HepG2 (cell line): ENCODE data around the gene WNT6. TPM values are rescaled to one million over a fixed set of nuclear protein-coding genes. Genes with fewer than 3 reads are reported as not detected.
A peak's percentile ranks its signal among the peaks of the same experiment; 100 is the strongest.

Experiments
- AHDC1 ChIP-seq: sonication (generic); formaldehyde crosslinking; IDR thresholded peaks from 2 replicates; pipeline ENCODE4 v1.5.1; 2020; ENCODE audit warnings: mild to moderate bottlenecking, missing genetic modification reagents, borderline replicate concordance
- ATF3 ChIP-seq: sonication (generic); formaldehyde crosslinking; IDR thresholded peaks from 2 replicates; pipeline ENCODE4 v1.4.0; 2020; ENCODE audit warnings: missing genetic modification reagents
- CENPT ChIP-seq: sonication (generic); formaldehyde crosslinking; IDR thresholded peaks from 2 replicates; pipeline ENCODE4 v1.8.0; 2022; ENCODE audit warnings: low read depth, mild to moderate bottlenecking, moderate library complexity, missing genetic modification reagents
- CREM ChIP-seq, 2 experiments: sonication (generic) in 1 of 2; formaldehyde crosslinking in 1 of 2; IDR thresholded peaks; 2 replicates each; pipeline versions ENCODE4 v1.4.0 to v1.6.1; 2016 to 2020; ENCODE audit warnings: antibody characterized with exemption in 1 of 2, mild to moderate bottlenecking in 1 of 2, missing genetic modification reagents in 1 of 2
- GMEB2 ChIP-seq: IDR thresholded peaks from 2 replicates; pipeline ENCODE4 v1.6.1; 2016; ENCODE audit warnings: missing biosample characterization, missing genetic modification reagents, low read depth
- HOXD1 ChIP-seq: sonication (generic); formaldehyde crosslinking; IDR thresholded peaks from 2 replicates; pipeline ENCODE4 v1.5.0; 2020; ENCODE audit warnings: missing genetic modification reagents
- IRF9 ChIP-seq: sonication (generic); formaldehyde crosslinking; IDR thresholded peaks from 2 replicates; pipeline ENCODE4 v1.8.0; 2022; ENCODE audit warnings: missing genetic modification reagents, mild to moderate bottlenecking, borderline replicate concordance
- LCORL ChIP-seq, 2 experiments: fragments of 450-650 bp in 1 of 2; sonication (generic) in 1 of 2; formaldehyde crosslinking in 1 of 2; IDR thresholded peaks; 2 replicates each; pipeline versions ENCODE4 v1.5.0 to v1.6.1; 2017 to 2020; ENCODE audit warnings: antibody characterized with exemption in 1 of 2, missing genetic modification reagents in 1 of 2
- MTA3 ChIP-seq: sonication (generic); formaldehyde crosslinking; IDR thresholded peaks from 2 replicates; pipeline ENCODE4 v1.4.0; 2020; ENCODE audit warnings: missing genetic modification reagents
- PHF8 ChIP-seq: sonication (generic); formaldehyde crosslinking; IDR thresholded peaks from 2 replicates; pipeline ENCODE4 v1.5.0; 2020; ENCODE audit warnings: missing genetic modification reagents
- TSC22D2 ChIP-seq: sonication (generic); formaldehyde crosslinking; IDR thresholded peaks from 2 replicates; pipeline ENCODE4 v1.5.1; 2020; ENCODE audit warnings: missing genetic modification reagents, mild to moderate bottlenecking, borderline replicate concordance
- ZFP62 ChIP-seq: sonication (generic); formaldehyde crosslinking; IDR thresholded peaks from 2 replicates; pipeline ENCODE4 v1.4.0; 2020; ENCODE audit warnings: missing genetic modification reagents
- ZNF24 ChIP-seq: fragments of 450-650 bp; IDR thresholded peaks from 2 replicates; pipeline ENCODE4 v1.6.1; 2017; ENCODE audit warnings: antibody characterized with exemption, mild to moderate bottlenecking
- ZNF354B ChIP-seq: sonication (generic); formaldehyde crosslinking; IDR thresholded peaks from 2 replicates; pipeline ENCODE4 v1.8.0; 2022; ENCODE audit warnings: mild to moderate bottlenecking, missing genetic modification reagents
- polyA plus RNA-seq, 8 experiments: library from polyadenylated mRNA; depleted of rRNA in 3 of 8; stranded (reverse) in 7 of 8; unstranded in 1 of 8; fragments of >200 nt; fragmentation: Illumina TruSeq in 4 of 8; extraction: Trizol in 4 of 8; gene quantifications; 2 replicates each; pipeline versions ENCODE4 v1.2.1 to v1.2.3, GENCODE V29; 2011 to 2016; ENCODE audit warnings: low read depth in 4 of 8, missing spikeins in 1 of 8, mixed read lengths in 1 of 8; ENCODE audit not compliant: insufficient read depth in 1 of 8
- total RNA-seq, 5 experiments: library from RNA; depleted of rRNA; stranded (reverse); fragments of >200 nt; fragmentation: Illumina TruSeq; extraction: Trizol; gene quantifications; 2 replicates each; pipeline ENCODE4 v1.2.3, GENCODE V29; 2016; ENCODE audit warnings: low read depth in 1 of 5
- TF ChIP-seq, protein P1 (sequence below): sonication (generic); formaldehyde crosslinking; IDR thresholded peaks from 2 replicates; pipeline ENCODE4 v1.4.0; 2020; ENCODE audit warnings: low read depth, missing genetic modification reagents

WNT6 gene
- total and polyA plus RNA-seq, 2 of the 13 experiments (the other 11 are each of a cell fraction or from before 2014, with no cell fraction given): 0.20 TPM; not detected in 1

GRCh38 chr2:218908721-218909619 is 49.4 kb downstream of the WNT6 start (continued):
- TF ChIP-seq ATF3 (CRISPR knock-in tag) (no peak), ZFP62 (no peak), IRF9 (CRISPR knock-in tag) (peak; percentile 99), HOXD1 (no peak; the same call in 1 of the 2 replicates), TSC22D2 (CRISPR knock-in tag) (peak; percentile 68; the same call in 1 of the 2 replicates), LCORL (IDR thresholded peaks at IDR 0.05) (no peak), LCORL (CRISPR knock-in tag; IDR thresholded peaks at IDR 0.05) (no peak; the same call in none of the 2 replicates), MTA3 (CRISPR knock-in tag) (no peak), ZNF24 (no peak), PHF8 (CRISPR knock-in tag) (peak; percentile 90), CENPT (CRISPR knock-in tag) (peak; percentile 85; the same call in 1 of the 2 replicates), CREM (IDR thresholded peaks at IDR 0.05) (peak; percentile 75), CREM (CRISPR knock-in tag; IDR thresholded peaks at IDR 0.05) (no peak), AHDC1 (CRISPR knock-in tag) (0 out of 2 replicates have a peak, but pooled peaks have one; percentile 39), GMEB2 (no peak), ZNF354B (CRISPR knock-in tag) (no peak)
- TF ChIP-seq, protein P1, sequence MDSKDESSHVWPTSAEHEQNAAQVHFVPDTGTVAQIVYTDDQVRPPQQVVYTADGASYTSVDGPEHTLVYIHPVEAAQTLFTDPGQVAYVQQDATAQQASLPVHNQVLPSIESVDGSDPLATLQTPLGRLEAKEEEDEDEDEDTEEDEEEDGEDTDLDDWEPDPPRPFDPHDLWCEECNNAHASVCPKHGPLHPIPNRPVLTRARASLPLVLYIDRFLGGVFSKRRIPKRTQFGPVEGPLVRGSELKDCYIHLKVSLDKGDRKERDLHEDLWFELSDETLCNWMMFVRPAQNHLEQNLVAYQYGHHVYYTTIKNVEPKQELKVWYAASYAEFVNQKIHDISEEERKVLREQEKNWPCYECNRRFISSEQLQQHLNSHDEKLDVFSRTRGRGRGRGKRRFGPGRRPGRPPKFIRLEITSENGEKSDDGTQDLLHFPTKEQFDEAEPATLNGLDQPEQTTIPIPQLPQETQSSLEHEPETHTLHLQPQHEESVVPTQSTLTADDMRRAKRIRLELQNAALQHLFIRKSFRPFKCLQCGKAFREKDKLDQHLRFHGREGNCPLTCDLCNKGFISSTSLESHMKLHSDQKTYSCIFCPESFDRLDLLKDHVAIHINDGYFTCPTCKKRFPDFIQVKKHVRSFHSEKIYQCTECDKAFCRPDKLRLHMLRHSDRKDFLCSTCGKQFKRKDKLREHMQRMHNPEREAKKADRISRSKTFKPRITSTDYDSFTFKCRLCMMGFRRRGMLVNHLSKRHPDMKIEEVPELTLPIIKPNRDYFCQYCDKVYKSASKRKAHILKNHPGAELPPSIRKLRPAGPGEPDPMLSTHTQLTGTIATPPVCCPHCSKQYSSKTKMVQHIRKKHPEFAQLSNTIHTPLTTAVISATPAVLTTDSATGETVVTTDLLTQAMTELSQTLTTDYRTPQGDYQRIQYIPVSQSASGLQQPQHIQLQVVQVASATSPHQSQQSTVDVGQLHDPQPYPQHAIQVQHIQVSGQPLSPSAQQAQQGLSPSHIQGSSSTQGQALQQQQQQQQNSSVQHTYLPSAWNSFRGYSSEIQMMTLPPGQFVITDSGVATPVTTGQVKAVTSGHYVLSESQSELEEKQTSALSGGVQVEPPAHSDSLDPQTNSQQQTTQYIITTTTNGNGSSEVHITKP (CRISPR knock-in tag): peak; percentile 71; the same call in 1 of the 2 replicates
